Sigmoid colon (tissue), 7 donors: ENCODE measurements around the gene KCNH4. TPM values are rescaled to one million over a fixed set of nuclear protein-coding genes. Genes with fewer than 3 reads are reported as not detected.
A peak's percentile ranks its signal among the peaks of the same experiment; 100 is the strongest.
"Not testable (repeated sequence)": the region's sequence is repeated elsewhere in the genome, so short reads cannot be mapped to it uniquely, and the experiment has no call there.

Experiments used
- DNase-seq: peaks from one replicate; pipeline ENCODE4 v3.0.0-alpha.2; 2019
- H3K27ac ChIP-seq, 4 donors: fragments of 200-600 bp; sonication (generic); one replicate each; pipeline ENCODE4 v1.5.1; 2016 to 2019; ENCODE audit warnings: mild to moderate bottlenecking in 1 of 4
- H3K27me3 ChIP-seq, 3 donors: fragments of 200-600 bp; sonication (generic); one replicate each; pipeline ENCODE4 v1.5.1; 2019; ENCODE audit warnings: mild to moderate bottlenecking in 1 of 3
- H3K36me3 ChIP-seq, 4 donors: fragments of 200-600 bp; sonication (generic); one replicate each; pipeline ENCODE4 v1.5.1; 2016 to 2019
- H3K4me1 ChIP-seq, 4 donors: fragments of 200-600 bp; sonication (generic); one replicate each; pipeline ENCODE4 v1.5.1; 2017 to 2019
- H3K4me3 ChIP-seq, 4 donors: fragments of 200-600 bp; sonication (generic); one replicate each; pipeline ENCODE4 v1.5.1; 2017 to 2019; ENCODE audit warnings: mild to moderate bottlenecking in 2 of 4, moderate library complexity in 1 of 4
- H3K9me3 ChIP-seq, 4 donors: fragments of 200-600 bp in 3 of 4; sonication (generic) in 3 of 4; one replicate each; pipeline versions ENCODE4 v1.5.1 to v1.6.1; 2013 to 2019
- EP300 ChIP-seq, 4 donors: sonication (generic); formaldehyde crosslinking; IDR thresholded peaks; one replicate each; pipeline ENCODE4 v1.6.1; 2017; ENCODE audit warnings: antibody characterized with exemption in 4 of 4
- POLR2A ChIP-seq, 2 donors: fragments of 450-650 bp; IDR thresholded peaks; one replicate each; pipeline ENCODE4 v1.6.1; 2016; ENCODE audit warnings: antibody characterized with exemption in 2 of 2, mild to moderate bottlenecking in 2 of 2, moderate library complexity in 2 of 2
- POLR2AphosphoS5 ChIP-seq, 4 donors: sonication (generic); formaldehyde crosslinking; IDR thresholded peaks; one replicate each; pipeline ENCODE4 v1.6.1; 2017; ENCODE audit warnings: antibody characterized with exemption in 4 of 4
- WGBS, 2 donors: extraction: QIAGEN DNeasy Blood & Tissue Kit; methylation state at CpG; one replicate each; pipeline ENCODE4 v1.1.7; 2013; 5-methylcytosine and 5-hydroxymethylcytosine counted together
- intact Hi-C: fragments of 100-400 bp; cut with DNase I; formaldehyde crosslinking; loops from one replicate; pipeline ENCODE4 v1.15.1; 2023
- polyA plus RNA-seq, 3 donors: library from polyadenylated mRNA; stranded (reverse); fragments of 200-250 nt; gene quantifications; one replicate each; pipeline ENCODE4 v1.2.3, GENCODE V29; 2013
- total RNA-seq, 4 donors: library from RNA; depleted of rRNA; stranded (reverse); fragments of >200 nt; gene quantifications; one replicate each; pipeline ENCODE4 v1.1.0, GENCODE V29; 2016
- TF ChIP-seq, protein P1 (sequence below), 4 experiments: fragments of 450-650 bp in 3 of 4; fragments of 200-600 bp in 1 of 4; IDR thresholded peaks; one replicate each; pipeline ENCODE4 v1.5.1; 2016 to 2019; ENCODE audit warnings: antibody characterized with exemption in 4 of 4, mild to moderate bottlenecking in 3 of 4, moderate library complexity in 2 of 4
- donor health status: healthy with polysubstance abuse.
- donor health status: Bipolar disorder and iron deficiency.
- donor health status: healthy.

KCNH4 gene
- total and polyA plus RNA-seq, 7 donors: 0.25 TPM; not detected in 6

DNA sequence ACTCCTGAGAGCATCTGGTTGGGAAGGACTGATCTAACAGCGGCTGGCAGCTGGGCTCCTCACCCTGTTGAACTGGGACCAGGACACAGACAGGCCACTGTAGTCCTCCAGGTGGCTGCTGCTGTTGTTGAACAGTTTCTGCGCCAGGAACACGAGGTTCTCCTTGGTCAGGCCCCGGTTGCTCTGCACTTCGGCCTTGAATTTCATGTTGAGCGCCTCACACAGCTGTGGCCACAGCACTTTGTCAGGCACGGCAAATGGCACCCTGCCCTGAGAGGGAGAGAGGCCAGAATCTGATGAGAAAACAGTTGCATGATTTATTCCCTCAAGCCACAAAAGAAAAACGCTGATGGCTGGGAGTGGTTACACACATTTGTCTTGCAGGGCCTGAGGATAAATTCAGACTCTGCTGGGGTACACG is 31.0 kb upstream of the KCNH4 start:
- H3K4me3 ChIP-seq, H3K9me3 ChIP-seq, intact Hi-C loops, H3K4me1 ChIP-seq, H3K27me3 ChIP-seq: not testable (repeated sequence)
- WGBS, 2 donors: 71 to 77% methylated on average over 9 of the region's 9 CpGs
- peak; percentile 92 for DNase-seq
- Histone ChIP-seq H3K27ac (peak overlapping the region; percentile 29 to 54 (median 51)), H3K36me3 (peaks cover 33 to 100% (median 74%) of the 10 kb centered on the region in 4 donors)
- peak in 2 of 4 donors; percentile 26 to 37 for TF ChIP-seq POLR2AphosphoS5 (IDR thresholded peaks at IDR 0.05)

DNA sequence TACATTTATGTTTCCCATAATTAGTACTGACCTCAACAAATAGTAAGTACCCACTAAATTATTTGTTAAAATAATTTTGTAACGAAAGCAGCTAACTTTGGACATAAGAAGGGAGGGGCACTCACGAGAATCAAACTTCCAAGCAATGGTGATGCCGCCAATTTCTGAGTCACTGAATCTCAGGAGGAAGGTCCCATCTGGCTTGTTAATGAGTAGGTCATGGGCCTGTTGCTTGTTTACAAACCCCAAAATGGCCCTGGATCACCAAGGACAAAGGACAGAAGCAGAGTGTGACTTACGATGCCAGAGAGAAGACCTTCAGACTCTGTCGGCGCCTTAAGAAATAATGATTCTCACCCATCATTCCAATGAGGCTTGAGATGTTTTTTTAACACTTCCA is 29.1 kb upstream of the KCNH4 start:
- peaks cover 18 to 100% (median 70%) of the 10 kb centered on the region in 4 donors for H3K36me3 ChIP-seq
- no peaks in the 10 kb centered on the region for H3K4me1 ChIP-seq
- intact Hi-C loops: no loop called here
- no peak overlapping the region for H3K27ac ChIP-seq
- TF ChIP-seq, protein P1, sequence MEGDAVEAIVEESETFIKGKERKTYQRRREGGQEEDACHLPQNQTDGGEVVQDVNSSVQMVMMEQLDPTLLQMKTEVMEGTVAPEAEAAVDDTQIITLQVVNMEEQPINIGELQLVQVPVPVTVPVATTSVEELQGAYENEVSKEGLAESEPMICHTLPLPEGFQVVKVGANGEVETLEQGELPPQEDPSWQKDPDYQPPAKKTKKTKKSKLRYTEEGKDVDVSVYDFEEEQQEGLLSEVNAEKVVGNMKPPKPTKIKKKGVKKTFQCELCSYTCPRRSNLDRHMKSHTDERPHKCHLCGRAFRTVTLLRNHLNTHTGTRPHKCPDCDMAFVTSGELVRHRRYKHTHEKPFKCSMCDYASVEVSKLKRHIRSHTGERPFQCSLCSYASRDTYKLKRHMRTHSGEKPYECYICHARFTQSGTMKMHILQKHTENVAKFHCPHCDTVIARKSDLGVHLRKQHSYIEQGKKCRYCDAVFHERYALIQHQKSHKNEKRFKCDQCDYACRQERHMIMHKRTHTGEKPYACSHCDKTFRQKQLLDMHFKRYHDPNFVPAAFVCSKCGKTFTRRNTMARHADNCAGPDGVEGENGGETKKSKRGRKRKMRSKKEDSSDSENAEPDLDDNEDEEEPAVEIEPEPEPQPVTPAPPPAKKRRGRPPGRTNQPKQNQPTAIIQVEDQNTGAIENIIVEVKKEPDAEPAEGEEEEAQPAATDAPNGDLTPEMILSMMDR (IDR thresholded peaks at IDR 0.05): no peak
- TF ChIP-seq POLR2AphosphoS5 (IDR thresholded peaks at IDR 0.05) (no peak), POLR2A (IDR thresholded peaks at IDR 0.05) (no peak), EP300 (IDR thresholded peaks at IDR 0.05) (no peak)
- H3K27me3 ChIP-seq: no peaks in the 10 kb centered on the region
- H3K9me3 ChIP-seq: no peaks in the 10 kb centered on the region
- H3K4me3 ChIP-seq: no peak overlapping the region
- whole genome bisulfite sequencing, 2 donors: 94% methylated on average over 6 of the region's 6 CpGs
- DNase-seq: no peak

DNA sequence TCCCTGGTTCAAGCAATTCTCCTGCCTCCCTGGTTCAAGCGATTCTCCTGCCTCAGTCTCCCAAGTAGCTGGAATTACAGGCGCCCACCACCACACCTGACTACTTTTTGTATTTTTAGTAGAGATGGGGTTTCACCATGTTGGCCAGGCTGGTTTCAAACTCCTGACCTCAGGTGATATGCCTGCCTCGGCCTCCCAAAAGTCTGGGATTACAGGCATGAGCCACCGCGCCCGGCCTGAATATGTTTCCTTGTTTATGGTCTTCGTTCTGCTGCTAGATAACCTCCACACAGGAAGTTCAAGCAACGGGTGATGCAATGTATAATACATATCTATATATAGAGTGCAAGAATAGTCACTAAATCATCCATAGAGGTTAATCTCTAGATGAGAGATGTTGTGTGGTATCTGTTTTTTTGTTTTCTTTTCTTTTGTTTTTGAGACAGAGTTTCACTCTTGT is 25.2 kb upstream of the KCNH4 start:
- H3K4me3 ChIP-seq, DNase-seq, H3K9me3 ChIP-seq, H3K4me1 ChIP-seq, intact Hi-C loops, H3K27ac ChIP-seq, H3K27me3 ChIP-seq: not testable (repeated sequence)
- WGBS, 2 donors: 76 to 82% methylated on average over 8 of the region's 8 CpGs
- peaks cover 22 to 100% (median 75%) of the 10 kb centered on the region in 4 donors for H3K36me3 ChIP-seq

DNA sequence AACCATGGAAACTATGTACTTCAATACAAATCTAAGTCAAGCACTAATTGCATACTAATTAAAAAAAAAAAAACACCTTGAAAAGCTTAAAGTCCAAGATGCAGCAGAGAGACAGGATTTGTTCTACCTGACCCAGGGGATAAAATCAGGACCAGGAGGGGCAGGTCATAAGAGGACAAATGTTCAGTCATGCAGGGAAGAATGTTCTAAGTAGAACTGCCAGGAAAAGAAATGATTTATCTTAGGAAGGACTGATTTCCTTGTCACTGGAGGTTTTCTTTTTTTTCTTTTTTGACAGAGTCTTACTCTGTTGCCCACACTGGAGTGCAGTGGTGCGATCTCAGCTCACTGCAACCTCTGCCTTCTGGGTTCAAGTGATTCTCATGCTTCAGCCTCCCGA is 22.4 kb upstream of the KCNH4 start:
- no peaks in the 10 kb centered on the region for H3K9me3 ChIP-seq
- H3K27me3 ChIP-seq: no peaks in the 10 kb centered on the region
- no peaks in the 10 kb centered on the region for H3K4me1 ChIP-seq
- 98% methylated on average over 2 of the region's 2 CpGs for WGBS, 2 donors
- TF ChIP-seq POLR2AphosphoS5 (IDR thresholded peaks at IDR 0.05): no peak
- TF ChIP-seq, protein P1 (IDR thresholded peaks at IDR 0.05): no peak
- no peak for TF ChIP-seq EP300 (IDR thresholded peaks at IDR 0.05)
- H3K36me3 ChIP-seq: peaks cover 4 to 100% (median 56%) of the 10 kb centered on the region in 4 donors
- H3K4me3 ChIP-seq: no peak overlapping the region
- intact Hi-C loops: no loop called here
- no peak overlapping the region for H3K27ac ChIP-seq
- DNase-seq: no peak

DNA sequence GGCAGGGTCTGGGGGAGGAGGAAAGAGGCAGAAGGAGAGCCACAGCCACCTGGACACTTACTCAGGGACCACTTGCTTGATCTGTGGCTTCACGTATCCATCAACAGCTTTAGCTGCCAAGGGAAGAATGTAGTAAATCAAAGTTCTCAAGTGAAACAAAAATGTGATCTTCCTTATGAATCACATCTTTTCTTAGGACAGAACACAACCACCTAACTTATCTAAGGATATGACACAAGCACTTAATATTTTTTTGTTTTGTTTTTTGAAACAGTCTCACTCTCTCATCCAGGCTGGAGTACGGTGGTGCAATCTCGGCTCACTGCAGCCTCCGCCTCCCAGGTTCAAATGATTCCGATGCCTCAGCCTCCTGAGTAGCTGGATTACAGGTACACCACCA is 21.8 kb upstream of the KCNH4 start:
- 97 to 98% methylated on average over 5 of the region's 5 CpGs for whole genome bisulfite sequencing, 2 donors
- TF ChIP-seq POLR2A (IDR thresholded peaks at IDR 0.05) (no peak), EP300 (IDR thresholded peaks at IDR 0.05) (no peak), POLR2AphosphoS5 (IDR thresholded peaks at IDR 0.05) (no peak)
- TF ChIP-seq, protein P1 (IDR thresholded peaks at IDR 0.05): no peak
- Histone ChIP-seq H3K27ac (no peak overlapping the region), H3K4me3 (no peak overlapping the region), H3K4me1 (no peaks in the 10 kb centered on the region), H3K9me3 (no peaks in the 10 kb centered on the region), H3K27me3 (no peaks in the 10 kb centered on the region), H3K36me3 (peaks cover 4 to 93% (median 50%) of the 10 kb centered on the region in 4 donors)
- no peak for DNase-seq
- intact Hi-C loops: no loop called here

DNA sequence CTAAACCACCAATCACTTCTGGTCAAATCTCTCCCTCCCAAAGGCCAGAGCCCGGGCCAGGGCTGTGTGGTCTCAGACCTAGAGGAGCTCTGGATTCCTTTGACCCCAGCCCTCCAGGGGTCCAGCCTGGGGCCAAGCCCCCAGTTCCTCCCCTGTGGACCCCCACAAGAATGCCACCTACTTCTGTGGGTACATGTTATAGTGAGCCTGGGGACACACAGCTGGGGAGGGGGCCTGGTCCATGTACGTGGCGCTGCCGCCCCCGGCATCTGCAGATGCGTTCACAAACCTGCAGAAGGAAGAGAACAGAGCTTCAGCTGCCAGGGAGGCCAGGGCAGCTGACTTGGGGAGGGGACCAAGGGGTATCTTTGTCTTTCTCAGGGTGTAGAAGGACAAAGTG is 21.2 kb upstream of the KCNH4 start:
- Histone ChIP-seq H3K27ac (no peak overlapping the region), H3K27me3 (no peaks in the 10 kb centered on the region), H3K9me3 (no peaks in the 10 kb centered on the region), H3K36me3 (peaks cover 4 to 88% (median 46%) of the 10 kb centered on the region in 4 donors), H3K4me3 (no peak overlapping the region), H3K4me1 (no peaks in the 10 kb centered on the region)
- TF ChIP-seq POLR2A (IDR thresholded peaks at IDR 0.05) (no peak), POLR2AphosphoS5 (IDR thresholded peaks at IDR 0.05) (no peak), EP300 (IDR thresholded peaks at IDR 0.05) (no peak)
- TF ChIP-seq, protein P1 (IDR thresholded peaks at IDR 0.05): no peak
- intact Hi-C loops: no loop called here
- DNase-seq: no peak
- WGBS, 2 donors: 97% methylated on average over 6 of the region's 6 CpGs
